GM19468 (cell line): Measurements from ENCODE around the gene ABCA1.
"Not testable (repeated sequence)": the region's sequence is repeated elsewhere in the genome, so short reads cannot be mapped to it uniquely, and the experiment has no call there.

Experiments
- ATAC-seq: cut with Tn5 transposase; IDR thresholded peaks from one replicate; pipeline ENCODE4 v1.9.1; 2021; ENCODE audit warnings: mild to moderate bottlenecking, moderate library complexity, moderate number of reproducible peaks; ENCODE audit not compliant: unreplicated experiment; ENCODE audit errors: extremely low read depth

Gene ABCA1

DNA sequence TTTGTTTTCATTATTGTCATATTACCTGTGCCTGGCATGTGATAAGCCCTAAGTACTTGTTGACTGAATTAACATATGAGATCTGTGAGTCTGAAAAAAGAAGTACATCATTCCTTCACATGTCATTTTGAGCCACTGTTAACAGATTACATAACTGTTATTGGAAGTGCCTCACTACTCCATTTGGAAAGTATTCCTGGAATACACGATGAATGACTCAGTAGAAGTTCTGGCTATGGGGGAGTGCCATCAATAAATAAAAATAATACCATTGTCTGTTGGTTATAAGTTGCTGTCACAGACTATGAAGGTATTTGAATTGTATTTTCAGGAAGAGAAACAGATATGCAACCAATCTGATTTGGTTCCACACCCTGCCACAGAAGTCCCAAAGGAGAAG lies 151.2 kb downstream of the ABCA1 start:
- no peak for ATAC-seq

- ATAC-seq = no peak
Observed at GRCh38 chr9:104775976-104776375, 152.0 kb downstream of the ABCA1 start.

GRCh38 chr9:104775574-104775936 lies 152.4 kb downstream of the ABCA1 start:
- ATAC-seq = peak; percentile 49

GRCh38 chr9:104774831-104775573 lies 153.0 kb downstream of the ABCA1 start:
- peak; percentile 86 for ATAC-seq

DNA sequence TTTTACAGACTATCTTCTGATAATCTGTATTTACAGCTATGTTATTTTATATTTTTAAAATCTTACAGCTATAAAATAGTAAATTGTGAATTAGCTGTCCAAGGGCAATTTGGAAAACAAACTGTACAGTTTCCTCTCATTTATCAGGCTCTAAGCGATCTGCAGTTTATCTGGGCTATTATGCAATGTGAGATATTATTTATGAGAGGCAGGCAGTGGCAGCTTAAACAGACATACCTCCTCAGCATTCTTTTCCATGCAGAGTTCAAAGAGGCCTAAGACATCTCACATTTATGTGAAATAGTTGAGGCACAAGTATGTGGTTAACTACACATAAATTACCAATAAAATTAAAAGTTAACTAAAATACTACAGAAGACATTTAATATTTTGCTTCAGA lies 153.8 kb downstream of the ABCA1 start:
- ATAC-seq = no peak

DNA sequence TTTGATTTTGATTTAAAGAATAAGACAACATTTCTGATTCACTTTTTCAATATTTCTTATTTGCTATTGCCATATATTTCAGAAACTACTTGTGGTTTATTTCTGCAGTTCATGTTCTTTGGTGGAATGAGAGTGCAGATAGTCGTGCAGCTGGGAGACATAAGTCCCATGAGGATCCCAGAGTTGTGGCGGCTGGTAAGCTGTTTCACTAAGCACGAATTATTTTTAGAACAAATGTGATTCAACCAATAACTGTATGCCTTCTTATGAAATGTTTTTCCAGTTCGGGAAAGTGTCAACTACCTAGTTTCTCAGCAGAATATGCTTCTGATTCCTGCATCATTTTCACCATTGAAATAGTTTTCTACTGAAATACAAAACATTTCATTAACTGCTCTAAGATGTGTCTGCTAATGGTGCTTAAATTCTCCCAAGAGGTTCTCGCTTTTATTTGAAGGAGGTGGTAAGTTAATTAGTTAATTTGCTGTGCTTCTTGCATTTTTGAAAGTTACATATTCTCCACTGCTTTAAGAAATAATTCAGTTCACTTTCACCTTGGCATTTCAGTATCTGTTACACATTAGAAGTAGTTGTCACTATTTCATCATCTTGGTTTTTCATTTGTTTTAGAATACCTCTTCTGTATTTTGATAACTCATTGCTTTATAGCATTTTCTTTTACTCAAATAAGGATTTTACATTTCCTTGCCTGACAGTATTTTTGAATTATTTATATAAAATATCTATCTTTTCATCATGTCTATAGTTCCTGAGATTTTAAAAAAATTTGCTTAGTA lies 155.0 kb downstream of the ABCA1 start:
- no peak for ATAC-seq

GRCh38 chr9:104769655-104770054 lies 158.3 kb downstream of the ABCA1 start:
- no peak for ATAC-seq

GRCh38 chr9:104769029-104769428 lies 158.9 kb downstream of the ABCA1 start:
- not testable (repeated sequence) for ATAC-seq

DNA sequence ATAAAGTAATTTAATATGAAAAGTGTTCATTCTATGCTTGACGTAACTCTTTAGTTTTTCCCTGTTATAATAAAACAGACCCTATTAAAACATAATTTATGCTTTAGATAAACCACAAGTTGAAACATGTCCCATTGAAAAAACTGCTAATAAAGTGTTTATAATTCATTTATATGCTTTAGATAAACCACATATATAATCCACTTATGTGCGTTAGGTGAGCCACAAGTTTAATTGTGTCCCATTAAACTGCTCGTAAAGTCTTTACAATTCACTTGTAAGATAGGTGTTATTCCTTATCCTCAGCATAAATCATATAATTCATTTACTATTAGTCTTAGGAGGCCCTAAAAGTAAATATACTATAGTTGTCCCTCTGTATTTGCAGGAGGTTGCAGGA lies 160.4 kb downstream of the ABCA1 start:
- no peak for ATAC-seq

DNA sequence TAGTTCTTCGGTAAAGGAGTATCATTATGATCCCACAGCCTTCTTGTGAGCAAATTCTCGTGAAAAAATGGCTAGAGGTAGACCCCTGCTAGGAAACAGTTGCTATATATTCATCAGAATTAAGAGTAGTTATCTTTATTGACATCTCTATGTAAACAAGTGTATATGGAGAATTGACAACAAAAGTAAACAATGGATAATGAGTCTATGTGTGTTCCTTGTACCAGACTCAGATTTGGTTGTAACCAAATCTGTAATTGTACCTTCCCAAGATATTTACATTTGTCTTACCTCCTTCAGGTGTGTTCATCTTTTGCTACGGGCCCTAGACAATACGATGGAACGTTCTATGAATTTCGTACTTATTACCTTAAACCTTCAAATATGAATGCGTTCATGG lies 161.9 kb downstream of the ABCA1 start:
- ATAC-seq = no peak

GRCh38 chr9:104765138-104765537 lies 162.8 kb downstream of the ABCA1 start:
- ATAC-seq = peak; percentile 19

- ATAC-seq = no peak
Observed at GRCh38 chr9:104758974-104759373, 169.0 kb downstream of the ABCA1 start.

DNA sequence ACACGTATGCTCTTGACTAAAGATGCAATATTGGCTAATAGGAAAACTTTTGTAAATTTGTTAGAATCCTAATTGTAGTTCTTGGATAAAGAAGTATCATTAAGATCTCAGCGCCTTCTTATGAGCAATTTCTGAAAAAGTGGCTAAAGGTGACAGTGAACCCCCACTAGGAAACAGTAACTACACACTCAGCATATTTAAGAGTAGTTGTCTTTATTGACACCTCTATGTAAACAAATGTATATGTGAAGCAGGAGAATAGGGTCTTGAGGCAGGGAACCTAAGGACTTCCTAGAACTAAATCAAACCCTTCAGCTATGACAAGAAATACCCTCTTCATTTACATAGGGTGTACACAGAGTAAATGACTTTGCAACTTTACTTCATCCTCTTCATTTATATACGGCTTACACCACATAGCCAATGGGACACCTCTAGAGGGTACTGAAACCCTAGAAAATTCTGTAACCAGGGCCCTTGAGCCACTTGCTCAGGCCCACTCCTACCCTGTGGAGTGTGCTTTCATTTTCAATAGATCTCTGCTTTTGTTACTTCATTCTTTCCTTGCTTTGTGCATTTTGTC lies 177.7 kb downstream of the ABCA1 start:
- peak; percentile 20 for ATAC-seq

DNA sequence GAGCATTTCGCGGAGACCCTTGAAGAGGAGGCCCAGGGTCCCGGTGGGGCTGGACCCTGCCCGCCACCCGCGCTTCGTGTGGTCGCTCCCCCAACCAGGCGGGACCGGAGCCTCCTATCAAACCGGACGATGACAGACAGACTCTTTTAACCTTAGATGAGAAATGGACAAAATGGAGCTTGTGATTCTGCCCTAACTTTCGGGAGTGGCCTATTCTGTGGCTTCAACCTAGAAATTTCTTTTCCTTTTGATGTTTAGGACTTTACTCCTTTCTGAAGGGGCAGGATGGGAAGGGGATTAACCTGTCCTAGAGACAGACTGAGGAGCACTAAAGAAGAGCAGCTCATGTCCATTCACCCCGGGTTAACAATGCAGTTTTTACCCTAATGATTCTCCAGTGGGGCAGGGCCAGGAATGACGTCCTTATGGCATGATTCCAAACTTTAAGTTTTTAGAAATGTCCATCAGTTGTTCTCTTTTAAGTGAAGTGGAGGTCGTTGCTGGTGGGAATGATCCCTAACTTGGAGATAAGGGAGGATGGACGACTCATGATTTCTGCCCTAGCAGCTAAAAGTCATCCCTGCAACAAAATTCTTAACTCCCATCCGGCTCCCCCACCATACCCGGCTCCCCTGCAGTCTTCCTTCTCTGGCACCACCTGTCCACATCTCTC lies 179.5 kb downstream of the ABCA1 start:
- no peak for ATAC-seq

DNA sequence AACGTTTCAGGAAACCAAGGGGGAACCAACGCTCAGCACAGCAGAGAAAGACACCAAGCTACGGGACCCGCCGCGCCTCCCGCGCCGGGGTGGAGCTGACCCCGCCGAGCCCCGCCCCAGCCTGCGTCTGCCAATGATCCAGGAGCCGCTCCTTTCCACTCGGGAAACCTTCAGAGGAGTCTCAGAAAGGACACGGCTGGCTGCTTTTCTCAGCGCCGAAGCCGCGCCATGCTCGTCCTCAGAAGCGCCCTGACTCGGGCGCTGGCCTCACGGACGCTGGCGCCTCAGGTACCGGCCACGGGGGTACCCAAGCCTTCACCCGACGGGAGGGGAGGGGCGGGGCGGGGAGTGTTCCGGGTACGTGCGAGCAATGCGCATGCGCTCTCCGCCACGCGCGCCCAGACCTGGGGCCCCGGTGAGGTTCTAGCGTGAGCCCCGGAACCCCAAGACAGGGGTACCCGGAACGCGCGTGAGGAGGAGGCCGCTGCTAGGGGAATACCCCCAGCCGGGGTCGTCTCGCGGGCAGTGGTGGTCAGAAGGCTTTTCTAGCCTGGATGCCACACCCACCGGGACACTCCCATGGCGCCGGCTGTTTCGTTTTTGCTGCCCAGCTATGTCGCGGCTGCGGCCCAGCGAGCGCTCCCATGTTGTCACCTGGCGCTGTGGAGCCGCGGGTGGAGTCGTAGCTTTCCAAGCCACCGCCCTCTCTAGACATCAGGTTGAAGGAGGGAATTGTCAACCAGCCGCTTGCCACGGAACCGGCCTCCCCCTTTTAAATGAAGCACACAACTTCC lies 180.2 kb downstream of the ABCA1 start, which contains the start of gene NIPSNAP3A:
NIPSNAP3A (plus strand) TSS at position 119 of the 794 bp plus-strand sequence; CDS start at position 229, 110 bp downstream.
- ATAC-seq = peak; percentile 81

DNA sequence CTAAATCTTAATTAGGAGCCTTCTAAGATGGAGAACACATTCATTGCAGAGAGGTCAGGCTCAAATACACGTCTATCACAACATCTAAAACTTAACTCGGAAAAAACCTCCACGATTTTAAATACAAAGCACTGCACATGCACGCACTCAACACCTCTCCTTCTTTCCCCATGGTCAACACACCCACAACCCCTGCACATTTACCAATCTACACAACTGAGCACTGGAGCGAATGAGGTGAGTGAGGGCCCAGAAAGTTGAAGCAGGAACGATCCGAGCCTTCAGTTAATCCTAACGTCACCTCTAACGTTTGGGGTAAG lies 180.8 kb downstream of the ABCA1 start:
- ATAC-seq = no peak

- ATAC-seq = no peak
Observed at GRCh38 chr9:104746798-104747197, 181.2 kb downstream of the ABCA1 start.

- ATAC-seq = no peak
Observed at GRCh38 chr9:104746285-104746684, 181.7 kb downstream of the ABCA1 start.

DNA sequence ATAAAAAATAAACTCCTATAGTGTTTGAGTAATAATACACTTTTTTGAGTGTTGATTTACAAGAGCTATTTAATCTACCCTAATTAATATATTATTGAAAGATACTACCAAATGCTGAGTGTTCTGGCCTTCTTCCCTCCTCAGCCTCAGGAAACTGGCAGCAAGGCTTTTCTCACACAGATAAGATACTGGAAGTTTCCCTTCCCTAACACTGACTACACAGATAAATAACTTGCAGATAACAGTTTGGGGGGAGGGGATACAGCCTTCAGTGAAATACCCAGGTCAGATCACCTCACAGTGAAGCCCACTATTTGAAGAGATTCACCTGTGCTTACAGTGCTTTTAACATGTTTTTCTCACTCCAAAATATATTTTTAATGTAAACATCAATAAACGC lies 182.1 kb downstream of the ABCA1 start:
- no peak for ATAC-seq

DNA sequence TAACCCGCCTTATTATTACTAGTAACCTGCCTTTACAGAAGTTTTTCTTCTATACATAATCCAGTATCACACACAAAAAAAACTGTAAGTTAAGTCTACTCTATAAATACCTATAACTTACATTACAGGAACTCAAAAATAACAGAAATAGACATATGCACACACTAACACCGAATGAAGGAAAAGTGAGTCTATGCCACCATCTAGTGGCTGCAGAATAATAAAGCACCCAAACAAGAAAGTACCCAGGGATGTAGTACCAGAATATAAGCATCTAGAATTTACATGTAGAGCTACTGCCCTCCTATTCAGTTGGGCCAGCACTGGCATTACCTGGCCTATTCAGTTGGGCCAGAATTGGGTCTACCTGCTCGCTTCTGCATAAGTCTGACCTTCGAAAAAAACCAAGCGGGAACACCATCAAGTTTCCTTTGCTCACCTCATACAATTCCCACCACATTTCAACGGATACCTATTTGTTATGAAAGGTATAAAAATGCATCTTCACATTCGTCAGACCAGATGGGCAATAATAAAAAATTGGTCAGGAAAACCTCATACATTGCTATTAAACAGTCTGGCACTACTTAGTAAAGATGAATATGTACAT lies 184.5 kb downstream of the ABCA1 start:
- ATAC-seq = peak; percentile 47
